ENCODE results near the gene RERE.

Gene RERE

DNA sequence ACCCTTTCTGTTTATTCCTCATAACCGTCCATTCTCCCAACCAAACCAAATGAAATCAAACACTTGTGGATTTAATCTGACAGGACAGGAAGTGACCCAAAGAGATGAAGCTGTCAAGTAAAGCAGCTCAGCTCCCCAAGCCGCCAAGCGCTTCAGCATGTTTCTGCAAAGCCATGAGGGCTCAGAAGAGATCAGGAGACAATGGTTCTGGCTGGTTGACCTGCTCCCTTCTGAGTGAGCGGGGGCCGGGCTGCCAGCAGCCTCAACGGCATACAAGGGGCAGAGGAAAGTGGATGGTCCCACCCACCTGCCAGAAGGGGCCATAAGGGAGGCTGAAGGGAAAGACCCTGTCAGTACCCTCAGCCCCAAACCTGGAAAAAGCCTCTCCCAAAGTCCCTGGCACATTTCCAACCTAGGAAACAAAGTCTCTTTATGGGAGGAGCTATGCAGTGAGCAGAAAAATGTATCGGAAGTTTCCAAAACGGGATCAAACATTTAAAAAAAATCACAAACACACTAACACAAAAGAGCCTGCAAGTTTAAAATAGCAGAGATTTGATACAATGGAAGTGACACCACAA is 454.2 kb downstream of the RERE start:
- no peak for DNase-seq (ENCODE audit: low spot score)

DNA sequence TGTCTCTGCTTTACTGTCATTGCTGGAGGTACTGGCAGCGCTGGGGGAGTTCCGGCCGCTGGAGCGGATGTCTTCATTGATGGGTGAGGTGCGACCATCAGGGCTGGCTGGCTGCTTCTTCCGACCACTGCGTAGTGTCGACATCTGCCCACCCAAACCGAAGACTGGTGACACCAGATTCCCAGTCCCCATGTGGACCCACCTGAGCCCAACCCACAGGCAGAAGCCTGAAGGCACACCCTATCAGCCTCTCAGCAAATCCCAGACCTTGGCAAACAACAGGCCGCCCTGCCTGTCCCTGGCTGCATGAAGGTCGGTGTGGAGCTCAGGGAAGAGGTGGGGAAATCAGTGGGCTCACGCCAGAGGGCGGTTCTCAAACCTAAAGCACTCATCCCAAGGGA is 454.7 kb downstream of the RERE start:
- DNase-seq (ENCODE audit: low spot score) = no peak

- no peak for DNase-seq (ENCODE audit: low spot score)
These were observed 456.1 kb downstream of the RERE start for GRCh38 chr1:8361198-8361849.

GRCh38 chr1:8360493-8361197 is 456.8 kb downstream of the RERE start:
- DNase-seq (ENCODE audit: low spot score) = no peak

DNA sequence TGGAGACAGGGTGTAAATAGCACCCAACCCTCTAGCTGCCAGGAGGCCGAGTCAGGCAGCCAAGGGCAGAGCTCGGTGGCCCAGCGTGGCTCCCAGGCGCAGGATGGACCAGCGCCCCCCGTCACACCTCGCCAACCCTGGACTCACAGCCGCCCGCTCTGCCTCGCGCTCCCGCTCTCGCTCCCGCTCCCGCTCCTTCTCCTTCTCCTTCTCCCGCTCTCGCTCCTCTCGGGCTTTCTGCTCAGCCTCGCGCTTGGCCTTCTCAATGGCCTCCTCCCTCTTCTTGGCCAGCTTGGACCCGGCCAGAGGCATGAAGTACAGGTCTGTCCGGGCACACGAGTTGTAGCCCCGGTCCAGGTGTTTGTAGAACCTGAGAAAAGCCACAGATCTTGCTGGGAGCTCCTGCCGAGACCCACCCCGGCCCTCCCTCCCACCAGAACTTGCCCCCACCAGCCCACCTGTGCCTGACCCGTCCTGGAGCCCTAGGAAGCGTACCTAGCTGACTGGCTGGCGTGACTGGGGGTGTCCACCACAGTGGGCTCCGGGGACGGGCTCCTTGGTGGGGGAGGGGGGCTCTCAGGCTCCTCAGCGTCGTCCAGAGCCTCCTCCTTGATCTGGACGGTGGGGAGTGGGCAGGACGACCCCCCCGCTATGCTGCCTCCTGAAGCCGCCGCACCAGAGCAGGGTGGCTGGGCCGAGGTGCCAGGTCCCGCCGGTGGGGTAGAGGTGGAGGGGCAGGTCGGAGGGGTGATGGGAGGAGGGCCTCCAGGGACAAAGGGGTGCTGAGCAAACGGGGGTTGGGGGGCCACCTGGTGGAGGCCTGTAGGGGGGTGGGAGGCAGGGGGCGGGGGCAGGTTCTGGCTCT is 457.6 kb downstream of the RERE start:
- DNase-seq (ENCODE audit: low spot score) = no peak

- DNase-seq (ENCODE audit: low spot score) = no peak
These were observed 458.4 kb downstream of the RERE start for GRCh38 chr1:8358897-8359616.

- DNase-seq (ENCODE audit: low spot score) = no peak
These were observed 459.1 kb downstream of the RERE start for GRCh38 chr1:8358241-8358896.

DNA sequence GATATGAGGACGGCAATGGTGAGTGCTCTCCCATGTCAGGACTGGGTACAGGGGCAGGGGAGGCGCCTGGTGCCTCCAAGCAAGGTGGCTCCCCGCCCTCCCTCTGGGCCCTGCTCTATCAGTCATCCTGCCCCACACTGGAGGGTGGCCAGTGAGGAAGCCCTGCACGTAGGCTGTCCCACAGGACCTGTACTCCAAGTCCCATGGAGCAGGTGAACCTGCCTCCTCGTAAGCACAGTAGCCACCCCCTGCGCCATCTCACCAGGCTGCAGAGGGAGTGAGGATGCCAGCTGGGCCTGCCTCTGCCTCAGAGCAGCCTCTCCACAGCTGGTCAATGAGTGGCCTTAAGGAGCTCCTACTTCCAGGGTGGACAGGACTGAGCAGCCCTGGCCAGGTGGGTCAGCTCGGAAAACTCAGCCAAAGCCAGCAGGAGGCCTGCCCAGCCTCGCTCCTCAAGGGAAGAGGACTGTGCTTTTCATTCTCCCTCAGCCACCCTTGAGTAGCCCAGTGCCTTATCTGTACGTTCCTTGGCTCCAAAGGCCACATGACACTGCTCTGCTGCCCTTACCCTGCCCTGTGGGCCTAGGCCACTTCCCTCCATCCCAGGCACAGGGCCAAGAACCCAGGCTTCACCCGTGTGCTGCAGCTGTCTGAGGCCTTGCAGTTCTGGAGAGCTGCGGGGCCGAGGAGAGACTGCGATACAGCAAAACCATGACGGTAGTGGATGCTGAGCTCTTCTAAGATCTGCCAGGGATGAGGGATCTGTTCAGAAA is 459.9 kb downstream of the RERE start:
- no peak for DNase-seq (ENCODE audit: low spot score)

GRCh38 chr1:8356256-8357209 is 460.9 kb downstream of the RERE start:
- DNase-seq (ENCODE audit: low spot score) = no peak

GRCh38 chr1:8355439-8356255 is 461.8 kb downstream of the RERE start:
- no peak for DNase-seq (ENCODE audit: low spot score)

DNA sequence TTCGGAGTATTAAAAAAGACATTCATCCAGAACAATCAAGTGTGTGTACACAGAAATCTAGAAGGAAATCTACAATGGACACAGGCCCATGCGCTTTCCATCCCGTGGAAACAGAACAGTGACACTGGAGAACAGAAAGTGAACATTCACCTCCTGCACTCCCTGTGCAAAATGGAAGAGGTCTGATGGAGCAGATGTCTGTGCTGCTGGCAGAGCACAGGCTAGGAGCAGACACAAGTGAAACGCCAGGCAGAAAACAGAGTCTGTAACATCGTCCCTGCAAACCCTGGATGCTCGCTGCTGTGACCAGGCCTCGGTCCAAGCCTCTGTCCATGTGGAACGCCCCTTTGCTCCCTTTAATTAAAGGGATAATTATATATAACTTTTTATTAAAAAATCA is 463.4 kb downstream of the RERE start:
- DNase-seq (ENCODE audit: low spot score) = no peak

GRCh38 chr1:8352886-8353785 is 464.3 kb downstream of the RERE start:
- no peak for DNase-seq (ENCODE audit: low spot score)

- DNase-seq (ENCODE audit: low spot score) = no peak
These were observed 465.0 kb downstream of the RERE start for GRCh38 chr1:8352471-8352845.

DNA sequence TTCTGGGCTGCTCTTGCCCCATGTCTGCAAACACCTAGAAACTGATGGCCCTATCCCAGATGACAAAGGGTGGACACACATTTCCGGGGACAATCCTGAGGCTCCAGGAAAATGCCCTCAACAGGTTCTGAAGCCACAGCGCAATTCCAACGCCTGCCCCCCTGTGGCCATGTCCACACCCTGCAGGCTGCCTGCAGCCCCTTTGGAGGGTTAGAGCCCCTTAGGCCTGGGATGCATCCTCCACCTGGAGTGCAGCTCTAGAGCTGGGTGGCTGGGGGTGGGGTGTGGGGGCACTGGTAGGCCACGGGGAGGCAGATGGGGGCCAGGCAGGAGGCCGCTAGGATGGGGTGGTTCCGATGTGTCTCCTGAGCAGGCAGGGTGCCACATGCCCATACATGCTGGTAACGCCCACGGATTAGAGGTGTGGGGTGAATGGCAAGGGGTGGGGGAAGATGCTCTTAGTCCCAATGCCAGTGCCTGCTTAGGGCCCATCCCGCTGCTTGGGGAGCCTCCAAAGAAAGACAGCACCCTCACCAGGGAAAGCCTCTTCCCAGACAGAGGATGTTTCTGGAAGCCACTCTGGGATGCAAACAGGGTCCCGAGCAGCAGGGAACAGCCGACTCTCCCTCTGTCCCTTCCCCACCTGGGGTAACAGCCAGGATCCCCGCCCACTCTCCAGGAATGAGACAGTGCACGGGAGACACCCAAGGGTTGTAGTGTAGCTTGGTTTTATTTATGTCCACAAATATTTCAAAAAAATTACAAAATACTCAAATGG is 465.6 kb downstream of the RERE start:
- DNase-seq (ENCODE audit: low spot score) = peak; percentile 50

DNA sequence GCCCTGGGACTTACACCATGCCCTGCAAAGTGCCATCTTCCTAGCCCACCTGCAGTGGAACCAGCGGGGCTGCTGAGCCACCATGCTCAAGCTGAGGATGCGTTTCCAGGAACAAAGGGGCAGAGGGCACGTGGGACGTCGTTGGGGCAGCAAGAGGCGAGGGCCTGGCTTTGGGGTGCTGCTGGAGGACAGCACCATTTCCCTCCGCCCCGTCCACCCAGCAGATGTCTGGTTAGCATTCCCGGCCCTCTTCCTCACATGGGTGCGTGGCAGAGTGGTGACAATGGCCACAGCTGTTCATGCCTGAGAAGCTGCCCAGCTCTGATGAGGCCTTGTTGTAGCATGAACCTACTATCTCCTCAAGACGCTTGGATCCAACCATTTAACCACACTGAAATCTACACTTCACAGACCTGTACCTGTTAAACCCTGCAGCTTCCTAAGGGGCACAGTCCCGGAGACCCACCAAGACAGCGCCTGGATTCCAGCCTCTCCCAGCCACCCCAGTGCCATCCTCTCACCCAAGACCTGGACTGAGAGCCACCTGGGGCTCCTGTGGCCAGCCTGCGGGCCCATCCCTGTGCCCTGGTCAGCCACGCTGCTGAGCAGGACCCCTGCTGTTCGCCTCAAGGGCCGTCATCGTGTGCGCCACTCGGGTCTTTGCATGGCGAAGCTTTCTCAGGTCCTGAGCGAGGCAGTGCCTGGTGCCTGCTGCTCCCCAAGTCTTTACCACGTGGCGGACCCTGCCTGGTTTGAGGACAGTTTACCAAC is 466.3 kb downstream of the RERE start:
- no peak for DNase-seq (ENCODE audit: low spot score)

- DNase-seq (ENCODE audit: low spot score) = peak; percentile 69
These were observed 467.5 kb downstream of the RERE start for GRCh38 chr1:8349961-8350360.

Measured in AG20443 (cell line).